Lower lobe of right lung (tissue), 2 donors: ENCODE data around the gene FPR2. TPM values are rescaled to one million over a fixed set of nuclear protein-coding genes. Genes with fewer than 3 reads are reported as not detected.

Experiments used
- ATAC-seq, 2 donors: fragments of 200-7000 bp; cut with Tn5 transposase; one replicate each; pipeline ENCODE4 v1.9.1; 2020 to 2022; ENCODE audit warnings: mild to moderate bottlenecking in 2 of 2, moderate library complexity in 2 of 2
- DNase-seq: peaks from one replicate; pipeline ENCODE4 v3.0.0-alpha.2; 2020
- H3K27ac ChIP-seq: fragments of 200-600 bp; one replicate; pipeline ENCODE4 v1.8.0; 2022
- H3K27me3 ChIP-seq: fragments of 200-600 bp; one replicate; pipeline ENCODE4 v1.8.0; 2022; ENCODE audit warnings: low read depth
- H3K36me3 ChIP-seq: fragments of 200-600 bp; one replicate; pipeline ENCODE4 v1.8.0; 2022; ENCODE audit warnings: mild to moderate bottlenecking
- H3K4me1 ChIP-seq: fragments of 200-600 bp; one replicate; pipeline ENCODE4 v1.8.0; 2022
- H3K4me3 ChIP-seq: fragments of 200-600 bp; one replicate; pipeline ENCODE4 v1.8.0; 2022; ENCODE audit warnings: mild to moderate bottlenecking
- H3K9me3 ChIP-seq: fragments of 200-600 bp; one replicate; pipeline ENCODE4 v1.8.0; 2022
- CTCF ChIP-seq: fragments of 200-600 bp; IDR thresholded peaks from one replicate; pipeline ENCODE4 v1.8.0; 2022; ENCODE audit warnings: antibody characterized with exemption, mild to moderate bottlenecking
- intact Hi-C: fragments of 100-400 bp; cut with DNase I; formaldehyde crosslinking; loops from one replicate; pipeline ENCODE4 v1.11.0; 2022
- total RNA-seq: library from RNA; stranded (reverse); fragmentation: NEBNext Ultra II Directional; extraction: Animal tissue kit (Norgen Biotek cat#: 25700); gene quantifications from one replicate; pipeline ENCODE4 v1.2.1, GENCODE V29; 2021
- donor health status: DM: no; HTN: yes; CAD: no; lungs with severe emphysema.

Gene FPR2
- total RNA-seq, 1 donor from 2014 or later: 29.4 TPM

DNA sequence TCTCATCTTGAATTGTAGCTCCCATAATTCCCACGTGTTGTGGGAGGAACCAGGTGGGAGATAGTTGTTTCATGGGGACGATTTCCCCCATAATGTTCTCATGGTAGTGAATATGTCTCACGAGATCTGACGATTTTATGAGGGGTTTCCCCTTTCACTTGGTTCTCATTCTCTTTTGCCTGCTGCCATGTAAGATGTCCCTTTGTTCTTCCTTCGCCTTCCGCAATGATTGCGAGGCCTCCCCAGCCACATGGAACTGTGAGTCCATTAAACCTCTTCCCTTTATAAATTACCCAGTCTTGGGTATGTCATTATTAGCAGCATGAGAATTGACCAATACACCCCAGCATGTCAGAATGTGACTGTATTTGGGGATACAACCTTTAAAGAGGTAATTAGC is 5.4 kb upstream of the FPR2 start:
- DNase-seq: no peak
- no peak for TF ChIP-seq CTCF
- Histone ChIP-seq H3K36me3 (no peaks in the 10 kb centered on the region), H3K9me3 (no peaks in the 10 kb centered on the region), H3K27ac (no peak overlapping the region), H3K4me3 (no peak overlapping the region), H3K4me1 (no peaks in the 10 kb centered on the region), H3K27me3 (no peaks in the 10 kb centered on the region)
- intact Hi-C loops: no loop called here
- peak in 1 of 2 donors; percentile 30 for ATAC-seq

DNA sequence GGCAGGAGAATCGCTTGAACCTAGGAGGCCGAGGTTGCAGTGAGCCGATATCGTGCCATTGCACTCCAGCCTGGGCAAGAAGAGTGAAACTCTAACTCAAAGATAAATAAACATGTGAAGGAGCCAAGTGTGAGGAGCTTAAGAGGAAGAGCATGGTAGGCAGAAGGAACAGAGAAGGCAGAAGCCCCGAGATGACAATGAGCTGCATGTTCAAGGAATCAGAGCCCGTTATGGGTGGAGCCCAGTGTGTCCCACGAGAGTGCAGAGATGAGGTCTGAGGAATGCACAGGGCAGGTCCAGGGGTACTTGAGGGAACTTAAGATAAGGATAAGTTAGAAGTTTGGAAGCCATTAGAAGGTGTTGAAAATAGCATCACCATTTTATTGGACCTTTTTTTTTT is 716 bp downstream of the FPR2 start:
- intact Hi-C loops: no loop called here

GRCh38 chr19:51765086-51765485 is 4.1 kb downstream of the FPR2 start:
- Histone ChIP-seq H3K9me3 (no peaks in the 10 kb centered on the region), H3K36me3 (no peaks in the 10 kb centered on the region), H3K4me3 (no peak overlapping the region), H3K4me1 (peaks cover 3% of the 10 kb centered on the region), H3K27me3 (peaks cover 7% of the 10 kb centered on the region), H3K27ac (peak overlapping the region; percentile 56)
- intact Hi-C loops: no loop called here
- no peak for TF ChIP-seq CTCF
- no peak for DNase-seq
- ATAC-seq: no peak

More for the DNA sequence above, 716 bp downstream of the FPR2 start:
- DNase-seq (no peak), ATAC-seq (peak; percentile 46 to 56)
- Histone ChIP-seq H3K4me3 (peak overlapping the region; percentile 11), H3K4me1 (no peaks in the 10 kb centered on the region), H3K36me3 (no peaks in the 10 kb centered on the region), H3K9me3 (no peaks in the 10 kb centered on the region), H3K27ac (peak overlapping the region; percentile 53), H3K27me3 (peaks cover 7% of the 10 kb centered on the region)
- no peak for TF ChIP-seq CTCF

DNA sequence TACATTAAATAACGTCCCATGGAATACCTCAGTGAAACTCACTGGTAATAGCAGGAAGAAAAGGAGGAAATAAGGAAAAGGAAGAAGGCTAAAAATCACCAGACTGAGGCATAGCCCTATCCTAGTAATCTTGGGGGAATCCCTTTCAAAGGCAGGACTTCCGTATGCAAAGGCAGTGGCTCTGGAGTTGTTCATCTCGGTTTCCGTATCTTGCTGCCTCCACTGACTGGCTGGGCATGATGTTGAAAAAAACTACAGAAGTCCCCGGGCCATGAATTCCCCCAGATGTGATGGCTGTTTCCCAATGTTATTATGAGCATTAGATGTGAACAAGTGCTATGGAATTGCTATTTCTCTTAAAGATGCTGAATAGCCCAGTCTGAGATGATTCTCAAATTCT is 5.5 kb downstream of the FPR2 start:
- no peak for TF ChIP-seq CTCF
- intact Hi-C loops: no loop called here
- H3K9me3 ChIP-seq: no peaks in the 10 kb centered on the region
- H3K27ac ChIP-seq: no peak overlapping the region
- peaks cover 9% of the 10 kb centered on the region for H3K4me1 ChIP-seq
- no peaks in the 10 kb centered on the region for H3K36me3 ChIP-seq
- H3K27me3 ChIP-seq: peaks cover 12% of the 10 kb centered on the region
- DNase-seq: no peak
- no peak overlapping the region for H3K4me3 ChIP-seq
- no peak for ATAC-seq

DNA sequence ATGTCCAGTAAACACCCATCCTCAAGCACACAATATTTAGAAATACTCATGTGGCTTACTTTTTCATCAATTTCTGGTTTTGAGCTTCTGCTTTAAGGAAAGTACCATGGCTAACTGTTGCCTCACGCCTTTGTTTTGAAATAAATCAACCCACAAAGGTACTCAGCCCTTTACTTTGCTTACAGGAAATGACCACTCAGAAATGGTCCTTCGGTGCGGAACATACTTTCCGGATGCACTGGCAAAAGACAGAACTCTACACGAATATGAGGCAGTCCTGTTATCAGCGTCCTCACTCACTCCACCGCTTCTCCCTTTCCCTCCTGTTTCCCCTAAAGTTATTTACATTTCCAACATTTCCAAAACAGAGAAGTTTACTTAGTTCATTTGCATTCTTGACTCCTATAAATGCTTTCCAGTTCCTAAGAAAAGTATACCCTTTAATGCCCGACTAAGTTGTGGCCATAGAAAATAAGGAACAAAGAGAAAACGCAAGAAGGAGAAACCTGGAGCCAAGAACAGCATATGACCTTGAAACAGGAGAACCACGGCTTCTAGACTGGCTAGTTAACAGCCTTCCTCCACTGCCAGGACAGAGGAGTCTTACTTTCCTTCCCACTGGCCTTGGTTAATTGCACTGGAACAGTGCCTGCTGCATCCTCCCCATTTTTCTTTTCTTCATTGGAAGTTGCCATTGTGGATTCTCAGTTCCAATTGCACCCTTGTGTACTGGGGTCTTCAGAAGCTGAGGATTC is 10.6 kb downstream of the FPR2 start:
- no peaks in the 10 kb centered on the region for H3K36me3 ChIP-seq
- peaks cover 6% of the 10 kb centered on the region for H3K27me3 ChIP-seq
- no peak for TF ChIP-seq CTCF
- DNase-seq (no peak), ATAC-seq (peak; percentile 70 to 82)
- intact Hi-C loops: no loop called here
- H3K4me1 ChIP-seq: peaks cover 9% of the 10 kb centered on the region
- H3K4me3 ChIP-seq: no peak overlapping the region
- H3K27ac ChIP-seq: no peak overlapping the region
- H3K9me3 ChIP-seq: no peaks in the 10 kb centered on the region
